Stomach smooth muscle (tissue), 2 donors: ENCODE results near the gene MICA.
"Not testable (repeated sequence)": the region's sequence is repeated elsewhere in the genome, so short reads cannot be mapped to it uniquely, and the experiment has no call there.

Experiments used
- H3K27ac ChIP-seq: one replicate; pipeline ENCODE4 v1.7.0; 2013; ENCODE audit warnings: mild to moderate bottlenecking, low read length, inconsistent platforms
- H3K27me3 ChIP-seq, 2 donors: one replicate each; pipeline ENCODE4 v1.7.0; 2013; ENCODE audit warnings: low read length in 2 of 2; ENCODE audit not compliant: insufficient read depth in 2 of 2, control insufficient read depth in 1 of 2
- H3K36me3 ChIP-seq, 2 donors: one replicate each; pipeline ENCODE4 v1.7.0; 2013; ENCODE audit warnings: low read length in 2 of 2; ENCODE audit not compliant: control insufficient read depth in 2 of 2, insufficient read depth in 2 of 2
- H3K4me1 ChIP-seq: one replicate; pipeline ENCODE4 v1.7.0; 2013; ENCODE audit warnings: low read length; ENCODE audit not compliant: control insufficient read depth, insufficient read depth
- H3K4me3 ChIP-seq, 2 donors: one replicate each; pipeline ENCODE4 v1.7.0; 2013; ENCODE audit warnings: low read length in 2 of 2
- H3K9ac ChIP-seq, 2 donors: one replicate each; pipeline ENCODE4 v1.7.0; 2013; ENCODE audit warnings: low read length in 2 of 2, mild to moderate bottlenecking in 1 of 2
- H3K9me3 ChIP-seq, 2 donors: one replicate each; pipeline ENCODE4 v1.7.0; 2013; ENCODE audit warnings: low read length in 2 of 2; ENCODE audit not compliant: control insufficient read depth in 2 of 2
- donor health status: healthy.
- donor health status: Pancreatic carcinoma.

Gene MICA

DNA sequence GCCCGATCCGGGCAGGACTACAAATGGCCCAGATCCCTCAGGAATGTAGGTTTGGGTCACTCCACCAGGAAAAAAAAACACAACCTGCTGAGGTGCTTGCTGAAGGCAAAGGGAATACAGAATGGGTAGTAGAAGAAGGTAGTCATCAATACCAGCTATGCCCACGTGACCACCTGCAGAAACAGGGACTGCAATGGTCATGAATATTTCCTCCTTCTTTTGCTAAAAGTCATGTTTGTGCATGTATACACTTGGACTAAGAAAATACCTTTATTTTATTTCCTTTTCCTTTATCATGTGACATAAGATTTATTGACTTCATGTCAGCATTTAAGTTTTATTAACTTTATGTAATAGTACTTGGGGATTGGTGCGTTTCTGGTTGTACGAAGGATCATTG, 31.7 kb downstream of the MICA start:
- not testable (repeated sequence) for H3K9ac ChIP-seq, H3K9me3 ChIP-seq, H3K36me3 ChIP-seq, H3K4me3 ChIP-seq, H3K4me1 ChIP-seq, H3K27ac ChIP-seq, H3K27me3 ChIP-seq

DNA sequence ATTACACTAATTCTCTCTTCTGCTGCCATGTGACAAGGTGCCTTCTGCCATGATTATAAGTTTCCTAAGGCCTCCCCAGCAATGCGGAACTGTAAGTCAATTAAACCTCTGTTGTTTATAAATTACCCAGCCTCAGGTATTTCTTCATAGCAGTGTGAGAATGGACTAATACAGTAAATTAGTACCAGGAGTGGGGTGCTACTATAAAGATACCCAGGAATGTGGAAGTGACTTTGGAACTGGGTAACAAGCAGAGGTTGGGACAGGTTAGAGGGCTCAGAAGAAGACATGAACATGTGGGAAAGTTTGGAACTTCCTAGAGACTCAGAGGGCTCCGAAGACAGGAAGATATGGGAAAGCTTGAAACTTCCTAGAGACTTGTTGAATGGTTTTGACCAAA, 34.8 kb downstream of the MICA start:
- Histone ChIP-seq H3K27me3 (no peaks in the 10 kb centered on the region), H3K36me3 (no peaks in the 10 kb centered on the region), H3K4me1 (peaks cover 5% of the 10 kb centered on the region), H3K4me3 (no peak overlapping the region), H3K9me3 (no peaks in the 10 kb centered on the region), H3K9ac (no peak overlapping the region), H3K27ac (no peak overlapping the region)

DNA sequence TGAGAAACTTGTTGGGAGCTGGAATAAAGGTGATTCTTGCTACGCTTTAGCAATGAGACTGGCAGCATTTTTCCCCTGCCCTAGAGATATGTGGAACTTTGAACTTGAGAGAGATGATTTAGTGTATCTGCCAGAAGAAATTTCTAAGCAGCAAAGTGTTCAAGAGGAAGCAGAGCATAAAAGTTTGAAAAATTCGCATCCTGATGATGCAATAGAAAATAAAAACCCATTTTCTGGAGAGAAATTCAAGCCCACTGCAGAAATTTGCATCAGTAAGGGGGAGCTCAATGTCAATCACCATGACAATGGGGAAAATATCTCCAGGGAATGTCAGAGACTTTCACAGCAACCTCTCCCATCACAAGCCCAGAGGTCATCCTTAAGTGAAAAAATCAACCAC, 35.3 kb downstream of the MICA start:
- no peak overlapping the region for H3K27ac ChIP-seq
- H3K36me3 ChIP-seq = no peaks in the 10 kb centered on the region
- H3K9me3 ChIP-seq = no peaks in the 10 kb centered on the region
- H3K27me3 ChIP-seq = no peaks in the 10 kb centered on the region
- peaks cover 5% of the 10 kb centered on the region for H3K4me1 ChIP-seq
- no peak overlapping the region for H3K9ac ChIP-seq
- H3K4me3 ChIP-seq = no peak overlapping the region

DNA sequence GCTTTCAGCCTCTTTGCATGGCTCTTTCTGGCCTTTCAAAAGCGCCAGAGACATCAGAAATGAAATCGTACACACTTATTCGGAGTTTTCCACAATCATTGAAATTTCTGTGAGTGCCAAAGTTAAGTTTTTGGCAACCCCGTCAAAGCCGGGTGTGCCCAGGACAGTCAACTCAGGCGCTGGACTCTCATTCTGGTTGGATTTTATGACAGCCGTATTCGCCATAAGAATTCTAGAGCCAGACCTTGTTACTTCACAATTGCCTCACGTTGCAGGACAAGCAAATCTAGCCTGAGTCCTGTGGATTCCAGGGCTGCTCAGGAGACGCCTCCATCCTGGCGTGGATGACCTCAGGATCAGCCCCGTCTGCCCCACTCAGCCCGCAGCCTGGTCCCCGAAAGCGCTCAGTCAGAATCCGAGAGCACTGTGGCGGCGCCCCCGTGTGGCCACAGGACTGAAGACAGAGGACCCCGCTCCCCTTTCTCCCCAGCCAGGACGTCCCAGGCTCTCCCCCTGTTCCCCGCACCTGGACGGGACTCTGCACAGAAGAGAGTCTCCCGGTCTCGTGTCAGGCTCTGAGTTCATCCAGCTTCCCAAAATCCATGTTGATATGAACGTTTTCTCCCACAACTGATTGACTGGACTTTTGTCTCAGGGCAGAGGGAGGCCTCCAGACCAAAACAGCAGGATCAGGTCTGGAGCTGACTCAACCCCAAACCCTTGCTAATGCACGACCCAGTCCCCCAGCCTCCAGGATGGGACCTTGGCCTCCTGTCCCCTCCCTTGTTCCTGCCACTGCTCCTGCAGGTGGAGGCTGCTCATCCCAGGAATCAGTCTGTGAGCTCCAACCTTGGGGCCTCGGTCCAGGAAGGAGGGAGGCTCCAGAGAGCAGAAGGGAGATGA, 38.2 kb downstream of the MICA start:
- Histone ChIP-seq H3K27ac (no peak overlapping the region), H3K27me3 (no peaks in the 10 kb centered on the region), H3K4me3 (peak overlapping the region; percentile 24 to 66), H3K36me3 (no peaks in the 10 kb centered on the region), H3K9me3 (no peaks in the 10 kb centered on the region), H3K9ac (no peak overlapping the region), H3K4me1 (peaks cover 5% of the 10 kb centered on the region)

DNA sequence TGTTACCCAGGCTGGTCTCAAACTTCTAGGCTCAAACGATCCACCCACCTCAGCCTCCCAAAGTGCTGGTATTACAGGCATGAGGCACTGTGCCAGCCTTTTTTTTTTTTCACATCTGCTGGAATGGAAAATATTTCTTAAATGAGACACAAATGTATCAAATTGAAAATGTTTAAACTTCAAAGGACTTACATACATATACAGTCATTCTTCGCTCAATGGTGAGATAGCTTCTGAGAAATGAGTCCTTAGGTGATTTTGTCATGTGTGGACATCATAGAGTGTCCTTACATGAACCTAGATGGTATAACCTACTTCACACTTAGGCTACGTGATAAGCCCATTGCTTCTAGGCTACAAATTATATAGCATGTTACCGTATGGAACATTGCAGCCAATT, 43.1 kb downstream of the MICA start:
- Histone ChIP-seq H3K4me1 (peaks cover 4% of the 10 kb centered on the region), H3K9me3 (no peaks in the 10 kb centered on the region), H3K27me3 (no peaks in the 10 kb centered on the region), H3K9ac (no peak overlapping the region), H3K4me3 (no peak overlapping the region), H3K36me3 (no peaks in the 10 kb centered on the region), H3K27ac (no peak overlapping the region)

DNA sequence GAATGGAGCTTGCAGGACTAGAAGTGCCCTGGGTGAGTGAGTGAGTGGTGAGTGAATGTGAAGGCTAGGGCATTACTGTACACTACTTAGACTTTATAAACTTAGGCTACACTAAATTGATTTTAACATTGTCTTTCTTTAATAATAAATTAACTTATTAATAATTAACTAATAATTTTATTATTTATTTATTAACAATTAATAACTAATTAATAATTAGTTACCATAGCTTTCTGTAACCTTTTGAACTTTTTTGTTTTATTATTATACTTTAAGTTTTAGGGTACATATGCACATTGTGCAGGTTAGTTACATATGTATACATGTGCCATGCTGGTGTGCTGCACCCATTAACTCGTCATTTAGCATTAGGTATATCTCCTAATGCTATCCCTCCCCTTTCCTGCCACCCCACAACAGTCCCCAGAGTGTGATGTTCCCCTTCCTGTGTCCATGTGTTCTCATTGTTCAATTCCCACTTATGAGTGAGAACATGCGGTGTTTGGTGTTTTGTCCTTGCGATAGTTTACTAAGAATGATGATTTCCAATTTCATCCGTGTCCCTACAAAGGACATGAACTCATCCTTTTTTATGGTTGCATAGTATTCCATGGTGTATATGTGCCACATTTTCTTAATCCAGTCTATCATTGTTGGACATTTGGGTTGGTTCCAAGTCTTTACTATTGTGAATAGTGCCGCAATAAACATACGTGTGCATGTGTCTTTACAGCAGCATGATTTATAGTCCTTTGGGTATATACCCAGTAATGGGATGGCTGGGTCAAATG, 43.8 kb downstream of the MICA start:
- H3K4me3 ChIP-seq, H3K9ac ChIP-seq: not testable (repeated sequence)

DNA sequence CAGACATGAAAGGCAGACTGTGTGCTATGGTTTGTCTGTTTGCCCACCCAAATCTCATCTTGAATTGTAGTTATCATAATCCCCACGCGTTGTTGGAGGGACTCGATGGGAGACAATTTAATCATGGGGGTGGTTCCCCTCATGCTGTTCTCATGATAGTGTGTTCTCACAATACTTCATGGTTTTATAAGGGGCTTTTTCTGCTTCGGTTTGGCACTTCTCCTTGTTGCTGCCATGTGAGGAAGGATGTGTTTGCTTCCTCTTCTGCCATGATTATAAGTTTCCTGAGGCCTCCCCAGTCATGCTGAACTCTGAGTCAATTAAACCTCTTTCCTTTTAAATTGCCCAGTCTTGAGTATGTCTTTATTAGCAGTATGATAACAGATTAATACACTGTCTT, 47.4 kb downstream of the MICA start:
- Histone ChIP-seq H3K27me3 (no peaks in the 10 kb centered on the region), H3K9me3 (no peaks in the 10 kb centered on the region), H3K27ac (no peak overlapping the region), H3K4me3 (no peak overlapping the region), H3K4me1 (no peaks in the 10 kb centered on the region), H3K36me3 (no peaks in the 10 kb centered on the region), H3K9ac (no peak overlapping the region)

More for the DNA sequence above, 43.8 kb downstream of the MICA start:
- H3K27me3 ChIP-seq, H3K9me3 ChIP-seq, H3K27ac ChIP-seq, H3K36me3 ChIP-seq, H3K4me1 ChIP-seq: not testable (repeated sequence)

DNA sequence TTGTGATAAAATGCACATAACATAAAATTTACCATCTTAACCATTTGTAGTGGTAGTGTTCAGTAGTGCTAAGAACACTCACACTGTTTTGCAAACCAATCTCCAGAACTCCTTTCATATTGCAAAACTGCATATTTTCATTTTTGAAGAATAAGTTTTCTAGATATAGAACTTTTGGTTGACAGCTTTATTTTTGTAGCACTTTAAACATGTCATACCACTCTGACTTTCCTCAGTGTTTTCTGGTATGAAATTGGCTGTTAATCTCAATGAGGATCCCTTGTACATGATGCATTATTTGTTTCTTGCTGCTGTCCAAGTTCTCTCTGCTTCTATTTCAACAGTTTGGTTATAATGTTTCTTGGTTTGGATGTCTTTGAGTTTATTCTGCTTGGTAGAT, 49.5 kb downstream of the MICA start:
- no peak overlapping the region for H3K4me3 ChIP-seq

DNA sequence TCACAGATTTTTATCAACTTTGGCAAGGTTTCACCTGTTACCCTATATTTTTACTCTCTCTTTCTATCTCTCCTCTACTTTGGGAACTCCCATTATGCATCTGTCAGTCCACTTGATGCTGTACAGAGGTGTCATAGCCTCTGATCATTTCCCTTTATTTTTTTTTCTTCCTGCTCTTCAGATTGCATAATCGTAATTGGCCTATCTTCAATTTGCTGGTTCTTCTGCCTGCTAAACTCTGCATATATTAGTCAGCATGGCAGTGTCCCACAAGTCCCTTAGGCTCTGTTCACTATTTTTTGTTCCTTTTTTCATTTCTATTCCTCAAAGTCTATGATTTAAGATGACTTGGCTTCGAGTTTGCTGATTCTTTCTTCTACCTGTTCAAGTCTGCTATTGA, 49.9 kb downstream of the MICA start:
- Histone ChIP-seq H3K36me3 (no peaks in the 10 kb centered on the region), H3K27ac (no peak overlapping the region), H3K27me3 (no peaks in the 10 kb centered on the region), H3K9me3 (no peaks in the 10 kb centered on the region), H3K9ac (no peak overlapping the region), H3K4me3 (no peak overlapping the region), H3K4me1 (no peaks in the 10 kb centered on the region)

More for the DNA sequence above, 49.5 kb downstream of the MICA start:
- no peak overlapping the region for H3K27ac ChIP-seq
- no peak overlapping the region for H3K9ac ChIP-seq
- H3K4me1 ChIP-seq = no peaks in the 10 kb centered on the region
- no peaks in the 10 kb centered on the region for H3K9me3 ChIP-seq
- no peaks in the 10 kb centered on the region for H3K36me3 ChIP-seq
- H3K27me3 ChIP-seq = no peaks in the 10 kb centered on the region

DNA sequence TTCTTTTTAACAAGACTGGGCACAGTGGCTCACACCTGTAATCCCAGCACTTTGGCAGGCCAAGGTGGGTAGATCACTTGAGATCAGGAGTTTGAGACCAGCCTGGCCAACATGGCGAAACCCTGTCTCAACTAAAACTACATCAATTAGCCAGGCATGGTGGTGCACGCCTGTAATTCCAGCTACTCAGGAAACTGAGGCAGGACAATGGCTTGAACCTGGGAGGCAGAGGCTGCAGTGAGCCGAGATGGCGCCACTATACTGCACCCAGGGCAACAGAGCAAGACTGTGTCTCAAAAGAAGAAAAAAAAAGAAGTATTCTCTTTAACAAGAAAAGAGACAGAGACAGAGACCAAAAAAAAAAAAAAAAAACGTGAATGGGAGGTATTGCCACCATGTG, 56.5 kb downstream of the MICA start:
- H3K27me3 ChIP-seq, H3K27ac ChIP-seq, H3K9me3 ChIP-seq, H3K9ac ChIP-seq, H3K4me3 ChIP-seq, H3K36me3 ChIP-seq: not testable (repeated sequence)
- H3K4me1 ChIP-seq = peaks cover 12% of the 10 kb centered on the region
